ENCODE results near the gene ZBTB34. TPM values are rescaled to one million over a fixed set of nuclear protein-coding genes. Genes with fewer than 3 reads are reported as not detected.
"Not testable (repeated sequence)": the region's sequence is repeated elsewhere in the genome, so short reads cannot be mapped to it uniquely, and the experiment has no call there.

Gene ZBTB34
- polyA plus RNA-seq, 2 of the 4 experiments (the other 2 are of a cell fraction), result 4.1 to 6.4 TPM

DNA sequence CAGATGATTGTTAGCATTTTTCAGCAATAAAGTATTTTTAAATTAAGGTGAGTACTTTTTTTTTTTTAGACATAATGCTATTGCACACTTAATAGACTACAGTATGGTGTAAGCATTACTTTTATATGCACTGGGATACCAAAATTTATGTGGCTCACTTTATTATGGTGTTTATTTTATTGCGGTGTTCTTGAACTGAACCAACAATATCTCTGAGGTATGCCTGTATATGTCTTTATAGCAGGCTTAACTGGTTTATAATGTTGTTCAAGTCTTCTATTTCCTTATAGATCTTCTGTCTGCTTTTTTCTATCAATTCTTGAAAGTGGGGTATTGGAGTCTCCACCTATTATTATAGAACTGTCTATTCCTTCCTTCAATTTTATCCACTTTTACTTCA is 37.6 kb upstream of the ZBTB34 start (continued):
- no peak for TF ChIP-seq NR3C1 (IDR thresholded peaks at IDR 0.05)
- TF ChIP-seq CBX2 (IDR thresholded peaks at IDR 0.05; ENCODE audit: borderline replicate concordance, low read depth), result no peak
- no peak for TF ChIP-seq EHMT2 (IDR thresholded peaks at IDR 0.05; ENCODE audit: low read depth)
- TF ChIP-seq RFX5 (IDR thresholded peaks at IDR 0.05), result no peak
- no peak for TF ChIP-seq HOXA7 (CRISPR knock-in tag; IDR thresholded peaks at IDR 0.05)

DNA sequence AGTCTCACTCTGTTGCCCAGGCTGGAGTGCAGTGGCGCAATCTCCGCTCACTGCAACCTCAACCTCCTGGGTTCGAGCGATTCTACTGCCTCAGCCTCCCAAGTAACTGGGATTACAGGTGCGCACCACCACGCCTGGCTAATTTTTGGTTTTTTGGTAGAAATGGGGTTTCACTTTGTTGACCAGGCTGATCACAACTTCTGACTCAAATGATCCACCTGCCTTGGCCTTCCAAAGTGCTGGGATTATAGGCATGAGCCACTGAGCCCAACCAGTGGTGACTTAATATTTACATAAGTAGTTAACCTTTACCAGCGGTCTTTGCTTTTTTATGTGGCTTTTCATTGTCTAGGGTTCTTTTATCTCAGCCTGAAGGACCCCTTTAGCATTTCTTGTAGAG is 36.4 kb upstream of the ZBTB34 start:
- CTCF ChIA-PET; DNase-seq (ENCODE audit: low read depth in 1 of 2, low spot score in 1 of 2): not testable (repeated sequence)
- 86% methylated on average over 7 of the region's 7 CpGs for WGBS (ENCODE audit: missing lambda C conversion rate)

GRCh38 chr9:126827227-126827626 is 33.2 kb upstream of the ZBTB34 start:
- POLR2A ChIA-PET, result no interaction called here
- FAIRE-seq (no peak), ATAC-seq (no peak)

More for the DNA sequence above, 36.4 kb upstream of the ZBTB34 start:
- H3K4me1 ChIP-seq, ATAC-seq, H3K4me3 ChIP-seq, POLR2A ChIA-PET, H3K4me2 ChIP-seq, FAIRE-seq, H3K27ac ChIP-seq: not testable (repeated sequence)
- H3K9me3 ChIP-seq, result peaks cover 13% of the 10 kb centered on the region

More at GRCh38 chr9:126827227-126827626, 33.2 kb upstream of the ZBTB34 start:
- WGBS (ENCODE audit: missing lambda C conversion rate), result 95% methylated on average over 7 of the region's 7 CpGs
- H3K4me3 ChIP-seq, result no peak overlapping the region
- peaks cover 6% of the 10 kb centered on the region; the same call in 2 of the 3 replicates for H3K4me1 ChIP-seq
- TF ChIP-seq USF2 (IDR thresholded peaks at IDR 0.05), result no peak
- TF ChIP-seq HDAC2 (IDR thresholded peaks at IDR 0.05), result no peak
- TF ChIP-seq HES2 (IDR thresholded peaks at IDR 0.05), result no peak
- TF ChIP-seq, protein P1, sequence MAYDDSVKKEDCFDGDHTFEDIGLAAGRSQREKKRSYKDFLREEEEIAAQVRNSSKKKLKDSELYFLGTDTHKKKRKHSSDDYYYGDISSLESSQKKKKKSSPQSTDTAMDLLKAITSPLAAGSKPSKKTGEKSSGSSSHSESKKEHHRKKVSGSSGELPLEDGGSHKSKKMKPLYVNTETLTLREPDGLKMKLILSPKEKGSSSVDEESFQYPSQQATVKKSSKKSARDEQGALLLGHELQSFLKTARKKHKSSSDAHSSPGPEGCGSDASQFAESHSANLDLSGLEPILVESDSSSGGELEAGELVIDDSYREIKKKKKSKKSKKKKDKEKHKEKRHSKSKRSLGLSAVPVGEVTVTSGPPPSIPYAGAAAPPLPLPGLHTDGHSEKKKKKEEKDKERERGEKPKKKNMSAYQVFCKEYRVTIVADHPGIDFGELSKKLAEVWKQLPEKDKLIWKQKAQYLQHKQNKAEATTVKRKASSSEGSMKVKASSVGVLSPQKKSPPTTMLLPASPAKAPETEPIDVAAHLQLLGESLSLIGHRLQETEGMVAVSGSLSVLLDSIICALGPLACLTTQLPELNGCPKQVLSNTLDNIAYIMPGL (CRISPR knock-in tag; IDR thresholded peaks at IDR 0.05; ENCODE audit: borderline replicate concordance), result no peak
- no peak for TF ChIP-seq CEBPB (IDR thresholded peaks at IDR 0.05)
- no peak for TF ChIP-seq HOXB13 (CRISPR knock-in tag; IDR thresholded peaks at IDR 0.05; ENCODE audit: low read depth)
- TF ChIP-seq ESRRA (IDR thresholded peaks at IDR 0.05; ENCODE audit: borderline replicate concordance, low read length), result no peak
- no peak for TF ChIP-seq HEYL (CRISPR knock-in tag; IDR thresholded peaks at IDR 0.05)
- no peak for TF ChIP-seq RCOR1 (IDR thresholded peaks at IDR 0.05; ENCODE audit: low read depth, low read length)
- no peak for TF ChIP-seq NR3C1 (IDR thresholded peaks at IDR 0.05)
- TF ChIP-seq JUN (IDR thresholded peaks at IDR 0.05), result no peak
- TF ChIP-seq, protein P2, sequence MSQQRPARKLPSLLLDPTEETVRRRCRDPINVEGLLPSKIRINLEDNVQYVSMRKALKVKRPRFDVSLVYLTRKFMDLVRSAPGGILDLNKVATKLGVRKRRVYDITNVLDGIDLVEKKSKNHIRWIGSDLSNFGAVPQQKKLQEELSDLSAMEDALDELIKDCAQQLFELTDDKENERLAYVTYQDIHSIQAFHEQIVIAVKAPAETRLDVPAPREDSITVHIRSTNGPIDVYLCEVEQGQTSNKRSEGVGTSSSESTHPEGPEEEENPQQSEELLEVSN (IDR thresholded peaks at IDR 0.05; ENCODE audit: borderline replicate concordance, low read depth), result no peak
- TF ChIP-seq, protein P3, sequence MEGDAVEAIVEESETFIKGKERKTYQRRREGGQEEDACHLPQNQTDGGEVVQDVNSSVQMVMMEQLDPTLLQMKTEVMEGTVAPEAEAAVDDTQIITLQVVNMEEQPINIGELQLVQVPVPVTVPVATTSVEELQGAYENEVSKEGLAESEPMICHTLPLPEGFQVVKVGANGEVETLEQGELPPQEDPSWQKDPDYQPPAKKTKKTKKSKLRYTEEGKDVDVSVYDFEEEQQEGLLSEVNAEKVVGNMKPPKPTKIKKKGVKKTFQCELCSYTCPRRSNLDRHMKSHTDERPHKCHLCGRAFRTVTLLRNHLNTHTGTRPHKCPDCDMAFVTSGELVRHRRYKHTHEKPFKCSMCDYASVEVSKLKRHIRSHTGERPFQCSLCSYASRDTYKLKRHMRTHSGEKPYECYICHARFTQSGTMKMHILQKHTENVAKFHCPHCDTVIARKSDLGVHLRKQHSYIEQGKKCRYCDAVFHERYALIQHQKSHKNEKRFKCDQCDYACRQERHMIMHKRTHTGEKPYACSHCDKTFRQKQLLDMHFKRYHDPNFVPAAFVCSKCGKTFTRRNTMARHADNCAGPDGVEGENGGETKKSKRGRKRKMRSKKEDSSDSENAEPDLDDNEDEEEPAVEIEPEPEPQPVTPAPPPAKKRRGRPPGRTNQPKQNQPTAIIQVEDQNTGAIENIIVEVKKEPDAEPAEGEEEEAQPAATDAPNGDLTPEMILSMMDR (IDR thresholded peaks at IDR 0.05), result no peak
- no peak for TF ChIP-seq NFE2L2 (conservative IDR thresholded peaks at IDR 0.05; ENCODE audit: low read length)
- no peak for TF ChIP-seq RNF2 (IDR thresholded peaks at IDR 0.05; ENCODE audit: borderline replicate concordance, low read depth)
- TF ChIP-seq EHF (CRISPR knock-in tag; IDR thresholded peaks at IDR 0.05), result no peak
- no peak for DNase-seq (ENCODE audit: low read depth in 1 of 2, low spot score in 1 of 2)
- no peak overlapping the region for H3K4me2 ChIP-seq
- CTCF ChIA-PET, result interaction anchor here (0.8 kb wide), 1 partner anchor 38 kb away, joined by 4 read pairs; no protein-coding TSS in a partner anchor
- H3K9me3 ChIP-seq, result no peaks in the 10 kb centered on the region
- no peak overlapping the region for H3K27ac ChIP-seq
